ENCODE measurements around the gene PARVB. TPM values are rescaled to one million over a fixed set of nuclear protein-coding genes. Genes with fewer than 3 reads are reported as not detected.
A peak's percentile ranks its signal among the peaks of the same experiment; 100 is the strongest.

The PARVB gene
- total RNA-seq, 1 donor from 2014 or later = 91.7 TPM

- Mint-ChIP-seq H3K27ac (no peak overlapping the region), H3K9me3 (no peaks in the 10 kb centered on the region), H3K4me3 (no peak overlapping the region), H3K27me3 (ENCODE audit: insufficient read depth) (no peaks in the 10 kb centered on the region), H3K36me3 (ENCODE audit: low read depth) (peaks cover 37% of the 10 kb centered on the region), H3K4me1 (ENCODE audit: low read depth) (peaks cover 27% of the 10 kb centered on the region)
- DNase-seq (ENCODE audit: low spot score) = no peak
- intact Hi-C loops (cut with micrococcal nuclease) = loop anchor here (5.0 kb wide), 1 partner anchor 575 kb away; no protein-coding TSS in a partner anchor
These were observed 31.7 kb upstream of the PARVB start for GRCh38 chr22:43992331-43992821.

- Mint-ChIP-seq H3K27ac (peak overlapping the region; percentile 61), H3K4me1 (ENCODE audit: low read depth) (peaks cover 27% of the 10 kb centered on the region), H3K4me3 (no peak overlapping the region), H3K27me3 (ENCODE audit: insufficient read depth) (no peaks in the 10 kb centered on the region), H3K36me3 (ENCODE audit: low read depth) (peaks cover 38% of the 10 kb centered on the region), H3K9me3 (no peaks in the 10 kb centered on the region)
- intact Hi-C loops (cut with micrococcal nuclease) = loop anchor here (1.0 to 5.0 kb wide), 3 partner anchors 88 to 574 kb away; no protein-coding TSS in a partner anchor
- peak; percentile 43 for DNase-seq (ENCODE audit: low spot score)
These were observed 30.9 kb upstream of the PARVB start for GRCh38 chr22:43993072-43993760.

- no peak for DNase-seq (ENCODE audit: low spot score)
- Mint-ChIP-seq H3K4me3 (no peak overlapping the region), H3K9me3 (no peaks in the 10 kb centered on the region), H3K27ac (no peak overlapping the region), H3K36me3 (ENCODE audit: low read depth) (peaks cover 40% of the 10 kb centered on the region), H3K4me1 (ENCODE audit: low read depth) (peaks cover 27% of the 10 kb centered on the region), H3K27me3 (ENCODE audit: insufficient read depth) (no peaks in the 10 kb centered on the region)
- intact Hi-C loops (cut with micrococcal nuclease) = loop anchor here (5.0 kb wide), 1 partner anchor 573 kb away; no protein-coding TSS in a partner anchor
These were observed 30.1 kb upstream of the PARVB start for GRCh38 chr22:43994006-43994405.

- DNase-seq (ENCODE audit: low spot score) = no peak
- intact Hi-C loops (cut with micrococcal nuclease) = loop anchor here (5.0 kb wide), 1 partner anchor 573 kb away; no protein-coding TSS in a partner anchor
- H3K36me3 Mint-ChIP-seq (ENCODE audit: low read depth) = peaks cover 42% of the 10 kb centered on the region
- H3K27ac Mint-ChIP-seq = no peak overlapping the region
- no peaks in the 10 kb centered on the region for H3K27me3 Mint-ChIP-seq (ENCODE audit: insufficient read depth)
- H3K4me1 Mint-ChIP-seq (ENCODE audit: low read depth) = peaks cover 27% of the 10 kb centered on the region
- peak overlapping the region; percentile 12 for H3K4me3 Mint-ChIP-seq
- no peaks in the 10 kb centered on the region for H3K9me3 Mint-ChIP-seq
These were observed 29.7 kb upstream of the PARVB start for GRCh38 chr22:43994416-43994815.

GRCh38 chr22:43995057-43995685 lies 28.9 kb upstream of the PARVB start:
- Mint-ChIP-seq H3K36me3 (ENCODE audit: low read depth) (peaks cover 36% of the 10 kb centered on the region), H3K27ac (peak overlapping the region; percentile 63), H3K9me3 (no peaks in the 10 kb centered on the region), H3K4me1 (ENCODE audit: low read depth) (peaks cover 27% of the 10 kb centered on the region), H3K27me3 (ENCODE audit: insufficient read depth) (no peaks in the 10 kb centered on the region), H3K4me3 (peak overlapping the region; percentile 90)
- intact Hi-C loops (cut with micrococcal nuclease) = loop anchor here (5.0 kb wide), 1 partner anchor 187 kb away; the partner anchor contains the start of gene PARVG
- DNase-seq (ENCODE audit: low spot score) = no peak

- intact Hi-C loops (cut with micrococcal nuclease) = loop anchor here (1.0 to 5.0 kb wide), 2 partner anchors 28 to 187 kb away; partner anchors contain the start of gene PARVG
- Mint-ChIP-seq H3K36me3 (ENCODE audit: low read depth) (peaks cover 37% of the 10 kb centered on the region), H3K4me1 (ENCODE audit: low read depth) (peaks cover 27% of the 10 kb centered on the region), H3K4me3 (peak overlapping the region; percentile 90), H3K27ac (peak overlapping the region; percentile 91), H3K9me3 (no peaks in the 10 kb centered on the region), H3K27me3 (ENCODE audit: insufficient read depth) (no peaks in the 10 kb centered on the region)
- DNase-seq (ENCODE audit: low spot score) = no peak
These were observed 28.3 kb upstream of the PARVB start for GRCh38 chr22:43995798-43996169.

- Mint-ChIP-seq H3K4me1 (ENCODE audit: low read depth) (peaks cover 27% of the 10 kb centered on the region), H3K4me3 (peak overlapping the region; percentile 90), H3K9me3 (no peaks in the 10 kb centered on the region), H3K27me3 (ENCODE audit: insufficient read depth) (no peaks in the 10 kb centered on the region), H3K27ac (peak overlapping the region; percentile 91), H3K36me3 (ENCODE audit: low read depth) (peaks cover 37% of the 10 kb centered on the region)
- intact Hi-C loops (cut with micrococcal nuclease) = loop anchor here (1.0 to 5.0 kb wide), 2 partner anchors 27 to 186 kb away; partner anchors contain the start of gene PARVG
- DNase-seq (ENCODE audit: low spot score) = peak; percentile 64
These were observed 27.7 kb upstream of the PARVB start for GRCh38 chr22:43996170-43996980.

GRCh38 chr22:43996981-43997265 lies 27.2 kb upstream of the PARVB start:
- Mint-ChIP-seq H3K36me3 (ENCODE audit: low read depth) (peaks cover 33% of the 10 kb centered on the region), H3K4me1 (ENCODE audit: low read depth) (peaks cover 27% of the 10 kb centered on the region), H3K9me3 (no peaks in the 10 kb centered on the region), H3K4me3 (peak overlapping the region; percentile 90), H3K27ac (peak overlapping the region; percentile 16), H3K27me3 (ENCODE audit: insufficient read depth) (no peaks in the 10 kb centered on the region)
- intact Hi-C loops (cut with micrococcal nuclease) = loop anchor here (1.0 to 5.0 kb wide), 2 partner anchors 26 to 185 kb away; partner anchors contain the start of gene PARVG
- no peak for DNase-seq (ENCODE audit: low spot score)

GRCh38 chr22:43998679-43999264 lies 25.3 kb upstream of the PARVB start:
- intact Hi-C loops (cut with micrococcal nuclease) = loop anchor here (5.0 kb wide), 1 partner anchor 184 kb away; the partner anchor contains the start of gene PARVG

GRCh38 chr22:43999378-43999777 lies 24.7 kb upstream of the PARVB start:
- Mint-ChIP-seq H3K36me3 (ENCODE audit: low read depth) (peaks cover 19% of the 10 kb centered on the region), H3K4me3 (no peak overlapping the region), H3K27me3 (ENCODE audit: insufficient read depth) (no peaks in the 10 kb centered on the region), H3K27ac (no peak overlapping the region), H3K4me1 (ENCODE audit: low read depth) (peaks cover 20% of the 10 kb centered on the region), H3K9me3 (no peaks in the 10 kb centered on the region)
- intact Hi-C loops (cut with micrococcal nuclease) = loop anchor here (5.0 kb wide), 1 partner anchor 183 kb away; the partner anchor contains the start of gene PARVG
- DNase-seq (ENCODE audit: low spot score) = no peak

More at GRCh38 chr22:43998679-43999264, 25.3 kb upstream of the PARVB start:
- Mint-ChIP-seq H3K27ac (no peak overlapping the region), H3K4me3 (no peak overlapping the region), H3K4me1 (ENCODE audit: low read depth) (peaks cover 20% of the 10 kb centered on the region), H3K36me3 (ENCODE audit: low read depth) (peaks cover 20% of the 10 kb centered on the region), H3K9me3 (no peaks in the 10 kb centered on the region), H3K27me3 (ENCODE audit: insufficient read depth) (no peaks in the 10 kb centered on the region)
- DNase-seq (ENCODE audit: low spot score) = no peak

- Mint-ChIP-seq H3K27ac (no peak overlapping the region), H3K4me3 (no peak overlapping the region), H3K36me3 (ENCODE audit: low read depth) (peaks cover 15% of the 10 kb centered on the region), H3K27me3 (ENCODE audit: insufficient read depth) (no peaks in the 10 kb centered on the region), H3K4me1 (ENCODE audit: low read depth) (peaks cover 16% of the 10 kb centered on the region), H3K9me3 (no peaks in the 10 kb centered on the region)
- DNase-seq (ENCODE audit: low spot score) = no peak
- intact Hi-C loops (cut with micrococcal nuclease) = no loop called here
These were observed 24.0 kb upstream of the PARVB start for GRCh38 chr22:44000123-44000522.

GRCh38 chr22:44001521-44001920 lies 22.6 kb upstream of the PARVB start:
- Mint-ChIP-seq H3K27me3 (ENCODE audit: insufficient read depth) (no peaks in the 10 kb centered on the region), H3K36me3 (ENCODE audit: low read depth) (peaks cover 14% of the 10 kb centered on the region), H3K4me3 (no peak overlapping the region), H3K4me1 (ENCODE audit: low read depth) (peaks cover 2% of the 10 kb centered on the region), H3K9me3 (no peaks in the 10 kb centered on the region), H3K27ac (no peak overlapping the region)
- DNase-seq (ENCODE audit: low spot score) = no peak
- intact Hi-C loops (cut with micrococcal nuclease) = no loop called here

All from activated T-helper 1 cell treated with anti-CD3 and anti-CD28 coated beads, Interleukin-12 subunit alpha, Interleukin-12 subunit beta, Interleukin-2, Interleukin-4 antibody, amounts not matched to agents 30 ng/mL and 10 ng/mL and 1 ng/mL, durations not matched to agents 14 hours and 24 hours and 36 hours (primary cell).